ENCODE results near the gene AAR2.

Gene AAR2

DNA sequence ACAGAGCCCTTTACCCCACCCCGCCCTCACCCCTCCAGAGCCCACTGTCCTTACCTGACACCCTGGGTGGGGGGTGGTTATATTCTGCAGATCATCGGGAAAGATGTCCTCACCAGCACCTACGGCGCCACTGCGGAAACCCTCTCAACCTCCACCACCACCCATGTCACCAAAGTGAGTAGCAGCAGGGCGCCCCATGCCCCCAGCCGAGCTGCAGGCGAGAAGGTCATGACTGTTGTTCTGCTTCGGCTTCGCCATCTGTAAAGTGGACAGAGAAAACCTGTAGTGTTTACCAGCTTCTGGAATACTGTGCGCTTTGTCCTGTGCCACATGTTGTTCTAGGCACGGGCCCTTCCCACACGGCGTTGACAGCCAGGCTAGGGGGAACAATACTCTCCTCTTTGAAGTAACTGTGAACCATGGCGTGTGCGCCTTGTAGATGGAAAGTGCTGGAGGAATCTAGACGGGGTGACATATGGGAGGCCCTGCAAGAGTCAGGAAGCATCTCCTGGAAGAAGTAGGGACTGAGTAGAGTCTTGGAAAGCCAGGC is 16.5 kb upstream of the AAR2 start:
- DNase-seq = no peak

- no peak for DNase-seq
These were observed 10.6 kb upstream of the AAR2 start for GRCh38 chr20:36225666-36226065.

DNA sequence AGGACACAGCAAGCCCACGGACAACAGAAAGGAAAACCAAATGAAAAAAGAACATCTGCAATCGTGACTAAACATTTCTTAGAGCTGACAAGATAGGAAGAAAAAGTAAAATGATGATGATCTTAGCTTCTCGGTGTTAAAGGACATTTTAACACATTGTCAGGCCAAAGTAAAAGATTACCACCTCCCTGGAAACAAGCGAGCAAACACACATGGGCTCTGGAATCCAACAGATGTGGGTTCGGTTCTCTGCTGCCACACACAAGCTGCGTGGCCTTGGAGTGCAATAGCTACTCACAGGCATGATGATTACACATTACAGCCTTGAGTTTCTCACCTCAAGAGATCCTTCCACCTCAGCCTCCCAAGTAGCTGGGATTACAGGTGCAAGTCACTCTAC is 7.5 kb upstream of the AAR2 start:
- no peak for DNase-seq

- DNase-seq = no peak
These were observed 6.3 kb upstream of the AAR2 start for GRCh38 chr20:36230019-36230418.

- DNase-seq = no peak
These were observed 4.9 kb upstream of the AAR2 start for GRCh38 chr20:36231331-36231730.

GRCh38 chr20:36234771-36235320 is 1.4 kb upstream of the AAR2 start:
- DNase-seq = no peak

DNA sequence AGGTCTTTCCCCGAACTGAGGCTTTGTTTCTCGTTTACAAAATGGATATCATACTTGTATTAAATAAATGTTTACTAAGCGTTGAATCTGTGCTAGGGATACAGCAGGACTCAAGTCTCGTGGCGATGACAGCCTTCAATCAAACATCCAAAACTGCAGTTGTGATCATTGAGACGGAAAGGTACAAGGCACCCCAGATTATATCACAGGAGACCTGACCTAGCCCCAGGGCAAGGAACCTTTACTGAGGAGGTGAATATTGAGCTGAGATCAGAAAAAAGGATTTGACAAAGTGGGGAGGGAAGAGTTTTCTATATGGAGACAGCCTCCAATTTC is 476 bp downstream of the AAR2 start:
- no peak for DNase-seq

GRCh38 chr20:36237477-36237876 is 1.2 kb downstream of the AAR2 start:
- no peak for DNase-seq

GRCh38 chr20:36238153-36238552 is 1.9 kb downstream of the AAR2 start:
- no peak for DNase-seq

GRCh38 chr20:36238760-36239159 is 2.5 kb downstream of the AAR2 start:
- DNase-seq = no peak

GRCh38 chr20:36240076-36240475 is 3.8 kb downstream of the AAR2 start:
- DNase-seq = no peak

DNA sequence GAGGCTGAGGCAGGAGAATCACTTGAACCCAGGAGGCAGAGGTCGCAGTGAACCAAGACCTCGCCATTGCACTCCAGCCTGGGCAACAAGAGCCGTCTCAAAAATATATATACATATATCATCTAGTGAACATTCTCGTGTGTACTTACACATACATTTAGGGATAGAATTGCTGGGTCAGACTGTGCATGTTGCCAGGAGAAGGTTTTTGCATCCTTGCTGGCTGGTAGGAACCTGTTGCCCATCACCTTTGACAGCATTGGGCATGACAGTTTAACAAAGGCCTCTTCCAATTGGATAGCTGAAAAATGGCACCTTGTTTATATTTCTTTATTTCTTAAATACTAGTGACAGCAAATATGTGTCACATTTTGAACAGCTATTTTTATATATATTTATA is 5.4 kb downstream of the AAR2 start:
- DNase-seq = no peak

DNA sequence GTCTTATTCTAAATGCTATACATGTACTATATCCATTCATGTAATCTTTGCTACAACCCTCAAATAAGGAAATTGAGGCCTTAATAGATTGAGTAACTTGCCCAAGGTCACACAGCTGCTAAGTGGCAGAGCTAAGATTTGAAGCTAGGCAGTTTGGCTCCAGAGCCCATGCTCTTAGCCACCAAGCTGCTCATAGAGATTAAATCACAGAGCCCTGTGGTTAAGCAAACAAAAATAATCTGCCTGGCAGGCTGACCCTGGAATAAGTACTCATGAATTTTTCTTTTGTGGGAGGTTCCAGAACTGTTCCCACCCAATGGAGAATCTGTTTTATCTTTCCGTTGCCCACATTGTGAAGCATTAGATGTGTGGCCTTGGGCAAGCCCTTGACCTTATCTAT is 7.4 kb downstream of the AAR2 start:
- DNase-seq = no peak

DNA sequence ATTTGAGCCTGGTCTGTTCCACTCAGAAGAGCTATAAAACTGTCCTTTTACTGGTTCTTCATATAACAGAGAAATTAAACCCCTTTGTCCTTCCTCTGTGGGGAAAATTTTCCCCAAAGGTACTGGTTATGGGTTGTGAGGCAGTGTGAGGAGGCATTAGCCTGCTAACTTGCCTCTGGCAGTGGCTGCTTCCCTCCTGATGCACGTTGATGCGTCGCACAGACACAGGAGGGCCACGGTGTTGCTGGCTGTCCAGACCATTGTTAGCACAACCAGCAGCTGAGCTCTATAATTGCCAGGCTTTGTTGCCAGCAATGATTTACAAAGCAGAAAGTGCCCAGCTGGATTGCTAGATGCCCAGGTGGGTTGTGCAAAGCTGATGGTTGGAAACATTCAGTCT is 10.1 kb downstream of the AAR2 start:
- no peak for DNase-seq

DNA sequence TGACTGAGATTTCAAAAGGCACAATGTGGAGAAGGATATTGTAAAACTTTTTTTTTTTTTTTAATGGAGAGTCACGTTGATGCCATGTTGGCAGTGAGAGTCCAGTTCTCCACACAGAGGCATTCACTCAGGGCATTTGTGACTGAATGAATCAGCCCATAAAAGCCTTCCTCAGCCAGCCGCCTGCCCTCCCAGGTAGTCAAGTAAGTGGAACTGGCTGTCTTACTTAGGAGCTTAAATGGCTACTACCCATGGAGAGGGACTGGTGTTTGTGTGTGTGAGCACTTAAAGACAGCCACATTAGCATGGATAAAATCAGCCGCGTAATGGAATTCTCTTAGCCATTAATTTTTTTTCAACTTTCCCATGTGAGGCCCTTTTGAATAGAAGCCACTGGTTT is 12.6 kb downstream of the AAR2 start:
- no peak for DNase-seq

- no peak for DNase-seq
These were observed 13.2 kb downstream of the AAR2 start for GRCh38 chr20:36249450-36249849.

- DNase-seq = no peak
These were observed 15.1 kb downstream of the AAR2 start for GRCh38 chr20:36251426-36251825.

DNA sequence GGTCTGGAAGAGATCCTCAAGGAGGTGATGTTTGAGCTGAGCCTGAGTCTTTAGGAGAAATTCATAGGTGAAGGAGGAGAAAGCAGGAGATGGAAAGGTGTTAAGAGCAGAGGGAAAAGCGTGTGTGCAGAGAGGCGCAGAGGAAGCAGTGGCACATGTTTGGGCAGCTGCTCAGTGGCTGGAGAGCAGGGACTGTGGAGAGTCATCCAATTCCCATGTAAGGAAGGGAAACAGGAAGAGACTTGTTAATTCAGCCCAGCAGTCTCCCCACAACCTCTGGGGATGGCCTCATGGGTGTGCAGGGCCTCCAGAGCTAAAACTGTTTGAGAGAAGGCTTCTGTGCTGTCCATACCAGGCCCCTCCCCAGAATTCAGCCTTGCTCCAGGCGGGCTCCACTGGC is 16.2 kb downstream of the AAR2 start:
- no peak for DNase-seq

- DNase-seq = no peak
These were observed 16.8 kb downstream of the AAR2 start for GRCh38 chr20:36253036-36253435.

GRCh38 chr20:36254076-36254475 is 17.8 kb downstream of the AAR2 start:
- DNase-seq = no peak

GRCh38 chr20:36255445-36255844 is 19.2 kb downstream of the AAR2 start:
- DNase-seq = no peak

DNA sequence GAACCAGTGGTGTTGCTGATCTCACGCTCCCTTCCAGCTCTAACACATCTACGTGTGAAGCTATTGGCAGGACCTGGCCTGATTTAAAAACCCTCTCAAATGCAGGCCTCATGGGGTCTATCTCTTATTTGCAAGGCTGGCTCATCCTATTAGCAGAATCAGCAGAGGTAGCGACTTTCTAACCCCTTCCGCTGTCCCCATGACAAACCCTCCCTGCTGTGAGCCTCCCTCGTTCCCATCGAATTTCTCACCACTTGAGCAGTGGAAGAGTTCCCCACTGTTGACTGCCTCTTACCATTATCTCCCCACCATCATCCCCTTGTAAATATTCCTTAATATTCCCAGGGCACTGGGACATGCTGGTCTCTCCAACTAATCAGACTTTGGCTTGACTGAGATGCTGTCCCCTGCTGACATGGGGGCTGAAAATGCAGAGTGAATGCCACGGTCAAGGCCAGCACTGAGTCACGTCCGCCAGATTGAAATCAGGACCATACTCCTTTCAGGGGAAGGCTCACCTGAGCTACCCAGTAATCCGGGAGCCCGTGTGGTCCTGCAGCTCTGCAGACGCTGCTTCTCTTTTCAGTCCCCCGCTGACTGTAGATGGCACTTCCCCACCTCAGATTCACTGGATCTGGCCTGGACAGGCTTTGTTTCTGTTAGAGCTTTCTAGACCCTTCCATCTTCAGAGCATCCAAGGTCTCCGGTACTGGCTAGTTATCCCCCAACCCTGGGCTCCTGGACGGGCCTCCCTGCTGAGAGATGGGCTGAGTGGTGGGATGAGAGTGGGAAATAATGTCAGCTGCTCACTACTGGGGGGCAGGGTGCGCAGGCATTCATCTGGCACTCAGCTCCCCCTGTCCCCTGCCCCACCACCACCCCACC is 23.1 kb downstream of the AAR2 start:
- no peak for DNase-seq

GRCh38 chr20:36260316-36260715 is 24.0 kb downstream of the AAR2 start:
- no peak for DNase-seq

GRCh38 chr20:36261389-36262105 is 25.3 kb downstream of the AAR2 start:
- no peak for DNase-seq

Measured in NCI-H524 treated with DMSO at 0.1 percent for 48 hours (cell line).